Astrocyte of the cerebellum (primary cell): ENCODE measurements around the gene PSMF1.

Experiments used
- DNase-seq: peaks from one replicate; pipeline ENCODE4 v3.0.0-alpha.2; 2011; ENCODE audit warnings: low read depth
- H3K4me3 ChIP-seq: 2 replicates; pipeline ENCODE4 v1.5.1; 2011; ENCODE audit warnings: mild to moderate bottlenecking, low read depth, low read length, moderate library complexity
- in situ Hi-C: cut with HindIII; loops from 2 replicates; pipeline ENCODE4 v1.10.0; 2017; ENCODE audit warnings: low sequenced_read_pairs
- TF ChIP-seq, protein P1 (sequence below): IDR thresholded peaks from 2 replicates; pipeline ENCODE4 v1.5.1; 2012; ENCODE audit warnings: low read length, low read depth, moderate library complexity, mild to moderate bottlenecking; ENCODE audit errors: missing control alignments

Gene PSMF1

DNA sequence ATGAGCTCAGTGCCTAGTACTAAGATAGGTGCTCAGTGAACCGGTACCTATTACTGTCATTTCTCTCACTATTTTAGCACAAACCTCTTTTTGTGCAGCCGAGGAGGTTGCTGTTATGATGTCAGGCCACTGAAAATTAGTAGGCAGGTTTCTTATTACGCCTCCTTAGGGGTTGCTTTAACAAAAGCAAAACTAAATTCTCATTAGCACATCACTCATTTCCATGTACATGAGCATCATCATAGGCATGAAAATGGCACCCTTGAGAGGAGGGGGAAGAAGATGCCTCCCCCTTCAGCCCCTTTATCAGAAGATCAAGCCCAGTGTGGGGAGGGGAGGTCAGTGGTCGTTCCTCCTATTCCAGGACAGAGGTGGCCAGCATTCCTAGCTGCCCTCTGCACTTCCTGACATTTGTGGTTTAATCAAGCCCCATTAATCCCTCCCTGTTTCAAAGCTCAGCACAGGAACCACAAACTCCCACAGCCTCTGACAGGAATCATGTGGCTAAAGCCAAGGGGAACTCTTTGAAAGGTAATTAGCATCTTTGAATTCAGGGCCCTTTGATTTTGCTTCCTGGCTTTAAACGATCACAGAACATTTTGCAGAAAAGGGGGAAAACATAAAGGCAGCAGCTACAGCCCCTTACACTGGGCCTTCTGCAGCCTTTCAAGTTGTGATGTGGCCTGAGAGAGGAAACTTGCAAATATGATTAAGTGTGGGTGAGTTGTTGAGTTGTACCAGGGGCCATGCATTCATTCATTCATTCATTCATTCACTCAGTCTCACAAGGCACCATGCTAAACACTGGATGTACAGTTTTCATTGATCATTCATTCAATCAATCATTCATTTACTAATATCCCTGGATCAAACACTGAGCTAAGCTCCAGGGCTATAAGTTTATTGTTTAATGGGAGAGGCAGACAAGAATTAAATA lies 31.9 kb upstream of the PSMF1 start:
- in situ Hi-C loops: no loop called here
- H3K4me3 ChIP-seq: no peak overlapping the region
- DNase-seq: no peak
- TF ChIP-seq, protein P1, sequence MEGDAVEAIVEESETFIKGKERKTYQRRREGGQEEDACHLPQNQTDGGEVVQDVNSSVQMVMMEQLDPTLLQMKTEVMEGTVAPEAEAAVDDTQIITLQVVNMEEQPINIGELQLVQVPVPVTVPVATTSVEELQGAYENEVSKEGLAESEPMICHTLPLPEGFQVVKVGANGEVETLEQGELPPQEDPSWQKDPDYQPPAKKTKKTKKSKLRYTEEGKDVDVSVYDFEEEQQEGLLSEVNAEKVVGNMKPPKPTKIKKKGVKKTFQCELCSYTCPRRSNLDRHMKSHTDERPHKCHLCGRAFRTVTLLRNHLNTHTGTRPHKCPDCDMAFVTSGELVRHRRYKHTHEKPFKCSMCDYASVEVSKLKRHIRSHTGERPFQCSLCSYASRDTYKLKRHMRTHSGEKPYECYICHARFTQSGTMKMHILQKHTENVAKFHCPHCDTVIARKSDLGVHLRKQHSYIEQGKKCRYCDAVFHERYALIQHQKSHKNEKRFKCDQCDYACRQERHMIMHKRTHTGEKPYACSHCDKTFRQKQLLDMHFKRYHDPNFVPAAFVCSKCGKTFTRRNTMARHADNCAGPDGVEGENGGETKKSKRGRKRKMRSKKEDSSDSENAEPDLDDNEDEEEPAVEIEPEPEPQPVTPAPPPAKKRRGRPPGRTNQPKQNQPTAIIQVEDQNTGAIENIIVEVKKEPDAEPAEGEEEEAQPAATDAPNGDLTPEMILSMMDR: no peak

DNA sequence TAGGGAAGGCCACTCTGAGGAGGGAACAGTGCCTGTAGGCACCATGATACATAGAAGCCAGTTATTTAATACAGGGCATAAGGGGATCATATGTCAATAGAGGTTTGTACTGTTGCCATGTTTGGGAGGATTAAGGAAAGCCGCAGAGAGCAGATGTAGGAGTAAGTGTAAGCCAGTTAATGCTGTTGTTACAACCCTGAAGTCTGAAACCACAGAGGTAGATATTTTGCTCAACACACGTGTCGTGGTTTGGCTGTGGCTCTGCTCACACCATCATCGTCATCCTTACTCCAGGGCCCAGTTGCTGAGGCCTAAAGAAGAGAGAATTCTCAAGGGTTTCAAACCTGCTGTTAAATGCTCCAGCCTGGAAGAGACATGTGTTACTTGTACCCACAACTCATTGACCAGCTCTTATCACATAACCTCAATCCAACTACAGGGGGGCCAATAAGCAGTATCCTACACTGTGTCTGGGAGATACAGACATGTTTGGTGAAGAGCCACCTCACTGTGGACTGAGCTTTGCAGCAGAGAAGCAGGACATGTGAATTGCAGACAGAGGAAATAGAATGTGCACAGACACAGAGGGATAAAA lies 31.0 kb upstream of the PSMF1 start:
- no peak overlapping the region for H3K4me3 ChIP-seq
- in situ Hi-C loops: no loop called here
- TF ChIP-seq, protein P1: no peak
- no peak for DNase-seq

- TF ChIP-seq, protein P1: no peak
- in situ Hi-C loops: no loop called here
- H3K4me3 ChIP-seq: no peak overlapping the region
- DNase-seq: no peak
These were observed 23.7 kb upstream of the PSMF1 start for GRCh38 chr20:1094751-1095150.

DNA sequence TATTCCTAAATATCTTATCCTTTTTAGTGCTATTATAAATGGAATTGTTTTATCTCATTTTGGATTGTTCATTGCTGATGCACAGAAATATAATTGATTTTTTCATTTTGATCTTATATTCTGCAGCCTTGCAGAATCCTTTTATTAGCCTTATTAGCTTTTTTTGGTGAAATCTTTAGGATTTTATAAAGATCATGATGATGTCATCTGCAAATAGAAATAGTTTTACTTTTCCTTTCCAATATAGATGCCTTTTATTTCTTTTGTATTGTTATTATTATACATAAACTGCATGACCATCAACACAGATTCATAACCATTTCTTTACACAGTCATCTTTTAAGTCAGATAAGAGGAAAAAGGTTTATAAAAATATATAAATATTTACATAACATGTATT lies 16.9 kb upstream of the PSMF1 start:
- TF ChIP-seq, protein P1: no peak
- no peak overlapping the region for H3K4me3 ChIP-seq
- no peak for DNase-seq
- in situ Hi-C loops: no loop called here

DNA sequence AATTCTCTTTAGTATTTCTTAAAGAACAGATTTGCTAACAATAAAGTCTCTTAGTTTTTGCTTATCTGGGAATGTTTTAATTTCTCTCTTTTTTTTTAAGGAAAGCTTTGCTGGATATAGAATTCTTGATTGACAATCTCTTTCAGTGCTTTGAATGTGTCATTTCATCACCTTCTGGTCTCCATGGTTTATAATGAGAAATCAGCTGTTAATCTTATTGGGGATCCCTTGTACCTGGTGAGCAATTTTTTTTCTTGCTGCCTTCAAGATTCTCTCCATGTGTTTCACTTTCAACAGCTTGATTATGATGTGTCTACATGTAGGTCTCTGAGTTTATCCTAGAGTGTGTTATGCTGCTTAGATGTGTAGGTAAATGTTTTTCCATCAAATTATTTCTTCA lies 16.4 kb upstream of the PSMF1 start:
- no peak overlapping the region for H3K4me3 ChIP-seq
- in situ Hi-C loops: no loop called here
- TF ChIP-seq, protein P1: no peak
- no peak for DNase-seq

DNA sequence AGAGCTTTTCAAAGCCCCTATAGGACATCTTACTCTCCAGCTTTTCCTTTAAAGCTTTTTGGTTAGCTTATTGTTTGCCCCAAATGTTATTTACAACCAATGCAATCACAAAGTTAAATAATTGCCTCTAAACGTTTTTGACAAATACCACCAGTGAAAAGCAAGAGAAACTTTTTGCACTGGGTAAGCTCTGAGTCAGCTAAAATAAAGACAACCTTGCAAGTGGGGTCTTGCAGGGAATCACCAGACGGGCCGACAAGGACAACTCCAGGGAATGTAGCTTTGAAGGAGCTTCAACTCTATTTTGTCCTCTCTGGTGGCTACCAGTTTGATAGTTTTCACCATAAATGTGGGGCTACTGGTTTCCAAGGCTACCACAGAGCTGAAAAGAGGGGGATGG lies 14.7 kb upstream of the PSMF1 start:
- DNase-seq: no peak
- in situ Hi-C loops: no loop called here
- TF ChIP-seq, protein P1: no peak
- H3K4me3 ChIP-seq: no peak overlapping the region
